Ishikawa (cell line): ENCODE data around the gene NEDD4L.

Experiments used
- EP300 ChIP-seq: IDR thresholded peaks from 2 replicates; pipeline ENCODE4 v1.6.1; 2012; ENCODE audit warnings: borderline replicate concordance
- NFIC ChIP-seq: IDR thresholded peaks from 2 replicates; pipeline ENCODE4 v1.6.1; 2012
- TCF12 ChIP-seq: IDR thresholded peaks from 2 replicates; pipeline ENCODE4 v1.6.1; 2012; ENCODE audit warnings: low read depth
- TEAD4 ChIP-seq: IDR thresholded peaks from 2 replicates; pipeline ENCODE4 v1.6.1; 2012

DNA sequence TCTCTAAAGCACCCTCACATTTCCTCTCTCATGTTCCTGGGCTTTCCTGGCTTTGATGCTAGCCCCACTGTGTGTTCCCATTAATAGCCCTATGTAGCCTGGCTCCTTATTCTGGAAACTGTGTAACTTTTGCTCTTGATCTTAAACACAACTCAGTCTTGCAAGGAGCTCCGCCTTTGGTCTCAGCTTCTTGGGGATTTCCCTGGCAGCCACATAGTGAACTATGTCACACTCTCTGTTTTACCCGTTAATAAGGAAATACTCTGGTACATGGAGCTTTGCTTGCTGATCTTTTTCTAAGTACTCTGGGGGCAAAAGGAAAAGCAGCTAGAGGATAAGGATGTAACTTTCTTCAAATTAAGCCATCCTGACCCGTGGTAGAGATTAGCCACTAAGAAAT, 259.3 kb downstream of the NEDD4L start:
- TF ChIP-seq NFIC: no peak
- no peak for TF ChIP-seq EP300
- no peak for TF ChIP-seq TCF12
- TF ChIP-seq TEAD4: no peak
